ENCODE results near the gene KDM4B.
A peak's percentile ranks its signal among the peaks of the same experiment; 100 is the strongest.

KDM4B gene

GRCh38 chr19:4984438-4984990 lies 15.6 kb downstream of the KDM4B start:
- no peak for DNase-seq (ENCODE audit: low read depth, low spot score)

GRCh38 chr19:4985551-4985991 lies 16.7 kb downstream of the KDM4B start:
- DNase-seq (ENCODE audit: low read depth, low spot score), result no peak

- no peak for DNase-seq (ENCODE audit: low read depth, low spot score)
Observed at GRCh38 chr19:4986056-4986455, 17.1 kb downstream of the KDM4B start.

- DNase-seq (ENCODE audit: low read depth, low spot score), result no peak
Observed at GRCh38 chr19:4986471-4986891, 17.6 kb downstream of the KDM4B start.

GRCh38 chr19:4987256-4987655 lies 18.3 kb downstream of the KDM4B start:
- DNase-seq (ENCODE audit: low read depth, low spot score), result no peak

GRCh38 chr19:4987692-4988370 lies 18.9 kb downstream of the KDM4B start:
- no peak for DNase-seq (ENCODE audit: low read depth, low spot score)

- no peak for DNase-seq (ENCODE audit: low read depth, low spot score)
Observed at GRCh38 chr19:4988770-4989251, 19.9 kb downstream of the KDM4B start.

GRCh38 chr19:4990306-4990705 lies 21.4 kb downstream of the KDM4B start:
- no peak for DNase-seq (ENCODE audit: low read depth, low spot score)

GRCh38 chr19:4991538-4991937 lies 22.6 kb downstream of the KDM4B start:
- no peak for DNase-seq (ENCODE audit: low read depth, low spot score)

- DNase-seq (ENCODE audit: low read depth, low spot score), result no peak
Observed at GRCh38 chr19:4991996-4992698, 23.2 kb downstream of the KDM4B start.

- no peak for DNase-seq (ENCODE audit: low read depth, low spot score)
Observed at GRCh38 chr19:4993683-4994082, 24.8 kb downstream of the KDM4B start.

- no peak for DNase-seq (ENCODE audit: low read depth, low spot score)
Observed at GRCh38 chr19:4996701-4997100, 27.8 kb downstream of the KDM4B start.

GRCh38 chr19:4997297-4997696 lies 28.4 kb downstream of the KDM4B start:
- DNase-seq (ENCODE audit: low read depth, low spot score), result no peak

GRCh38 chr19:5000120-5000611 lies 31.3 kb downstream of the KDM4B start:
- no peak for DNase-seq (ENCODE audit: low read depth, low spot score)

- peak; percentile 21 for DNase-seq (ENCODE audit: low read depth, low spot score)
Observed at GRCh38 chr19:5001615-5002014, 32.7 kb downstream of the KDM4B start.

GRCh38 chr19:5002143-5002542 lies 33.2 kb downstream of the KDM4B start:
- no peak for DNase-seq (ENCODE audit: low read depth, low spot score)

GRCh38 chr19:5003781-5004180 lies 34.9 kb downstream of the KDM4B start:
- no peak for DNase-seq (ENCODE audit: low read depth, low spot score)

GRCh38 chr19:5005096-5005495 lies 36.2 kb downstream of the KDM4B start:
- DNase-seq (ENCODE audit: low read depth, low spot score), result no peak

- DNase-seq (ENCODE audit: low read depth, low spot score), result no peak
Observed at GRCh38 chr19:5006201-5006600, 37.3 kb downstream of the KDM4B start.

- no peak for DNase-seq (ENCODE audit: low read depth, low spot score)
Observed at GRCh38 chr19:5006821-5007220, 37.9 kb downstream of the KDM4B start.

GRCh38 chr19:5011476-5012238 lies 42.7 kb downstream of the KDM4B start:
- DNase-seq (ENCODE audit: low read depth, low spot score), result no peak
